ENCODE results near the gene NPEPL1.

NPEPL1 gene

DNA sequence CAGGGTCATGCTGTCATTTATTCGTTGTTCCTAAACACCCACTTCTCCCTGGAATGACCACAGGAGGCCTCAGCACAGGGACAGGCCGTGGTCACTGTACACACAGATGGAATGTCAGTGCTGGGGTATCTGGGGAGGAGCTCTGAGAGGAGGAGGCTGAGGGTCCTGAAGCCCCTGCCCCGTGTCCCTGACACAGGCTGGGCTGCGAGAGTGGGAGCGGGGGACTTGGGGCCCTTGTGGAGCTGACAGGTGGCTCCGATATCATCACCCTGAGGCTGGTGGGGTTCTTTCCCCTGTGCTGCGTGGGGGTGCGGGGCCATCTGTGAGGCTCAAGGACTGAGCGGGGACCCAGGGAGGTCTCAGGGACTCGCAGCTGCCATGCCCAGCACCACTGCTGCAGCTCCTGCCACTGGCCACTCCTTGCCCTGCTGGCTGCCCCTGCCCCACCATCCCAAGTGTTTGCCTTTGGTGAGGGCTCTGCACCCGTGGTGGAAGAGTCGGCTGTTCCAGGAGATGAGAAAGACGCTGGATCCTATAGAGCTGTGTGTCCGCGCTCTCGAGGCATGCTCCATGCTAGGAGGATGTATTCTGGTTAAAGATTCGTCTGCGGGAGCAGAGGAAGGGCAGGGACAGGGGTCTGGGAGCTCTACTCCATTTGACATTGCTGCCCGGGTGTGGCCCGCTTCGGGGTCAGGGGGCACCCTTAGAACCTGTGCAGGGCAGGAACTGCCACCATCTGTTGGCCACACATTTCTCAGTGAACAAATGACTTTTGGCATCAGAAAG is 18.9 kb downstream of the NPEPL1 start:
- TF ChIP-seq EGR1 (IDR thresholded peaks at IDR 0.05) = no peak
- TF ChIP-seq ZBTB7A (IDR thresholded peaks at IDR 0.05; ENCODE audit: low read depth) = no peak
- TF ChIP-seq, protein P1, sequence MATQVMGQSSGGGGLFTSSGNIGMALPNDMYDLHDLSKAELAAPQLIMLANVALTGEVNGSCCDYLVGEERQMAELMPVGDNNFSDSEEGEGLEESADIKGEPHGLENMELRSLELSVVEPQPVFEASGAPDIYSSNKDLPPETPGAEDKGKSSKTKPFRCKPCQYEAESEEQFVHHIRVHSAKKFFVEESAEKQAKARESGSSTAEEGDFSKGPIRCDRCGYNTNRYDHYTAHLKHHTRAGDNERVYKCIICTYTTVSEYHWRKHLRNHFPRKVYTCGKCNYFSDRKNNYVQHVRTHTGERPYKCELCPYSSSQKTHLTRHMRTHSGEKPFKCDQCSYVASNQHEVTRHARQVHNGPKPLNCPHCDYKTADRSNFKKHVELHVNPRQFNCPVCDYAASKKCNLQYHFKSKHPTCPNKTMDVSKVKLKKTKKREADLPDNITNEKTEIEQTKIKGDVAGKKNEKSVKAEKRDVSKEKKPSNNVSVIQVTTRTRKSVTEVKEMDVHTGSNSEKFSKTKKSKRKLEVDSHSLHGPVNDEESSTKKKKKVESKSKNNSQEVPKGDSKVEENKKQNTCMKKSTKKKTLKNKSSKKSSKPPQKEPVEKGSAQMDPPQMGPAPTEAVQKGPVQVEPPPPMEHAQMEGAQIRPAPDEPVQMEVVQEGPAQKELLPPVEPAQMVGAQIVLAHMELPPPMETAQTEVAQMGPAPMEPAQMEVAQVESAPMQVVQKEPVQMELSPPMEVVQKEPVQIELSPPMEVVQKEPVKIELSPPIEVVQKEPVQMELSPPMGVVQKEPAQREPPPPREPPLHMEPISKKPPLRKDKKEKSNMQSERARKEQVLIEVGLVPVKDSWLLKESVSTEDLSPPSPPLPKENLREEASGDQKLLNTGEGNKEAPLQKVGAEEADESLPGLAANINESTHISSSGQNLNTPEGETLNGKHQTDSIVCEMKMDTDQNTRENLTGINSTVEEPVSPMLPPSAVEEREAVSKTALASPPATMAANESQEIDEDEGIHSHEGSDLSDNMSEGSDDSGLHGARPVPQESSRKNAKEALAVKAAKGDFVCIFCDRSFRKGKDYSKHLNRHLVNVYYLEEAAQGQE (IDR thresholded peaks at IDR 0.05; ENCODE audit: low read depth) = no peak
- TF ChIP-seq CEBPB (IDR thresholded peaks at IDR 0.05) = no peak
- TF ChIP-seq EP300 (IDR thresholded peaks at IDR 0.05; ENCODE audit: borderline replicate concordance) = no peak
- no peak for TF ChIP-seq TCF12 (IDR thresholded peaks at IDR 0.05; ENCODE audit: low read depth)
- no peak for TF ChIP-seq CREB1 (IDR thresholded peaks at IDR 0.05; ENCODE audit: low read depth)
- TF ChIP-seq, protein P2, sequence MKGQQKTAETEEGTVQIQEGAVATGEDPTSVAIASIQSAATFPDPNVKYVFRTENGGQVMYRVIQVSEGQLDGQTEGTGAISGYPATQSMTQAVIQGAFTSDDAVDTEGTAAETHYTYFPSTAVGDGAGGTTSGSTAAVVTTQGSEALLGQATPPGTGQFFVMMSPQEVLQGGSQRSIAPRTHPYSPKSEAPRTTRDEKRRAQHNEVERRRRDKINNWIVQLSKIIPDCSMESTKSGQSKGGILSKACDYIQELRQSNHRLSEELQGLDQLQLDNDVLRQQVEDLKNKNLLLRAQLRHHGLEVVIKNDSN (IDR thresholded peaks at IDR 0.05) = no peak
- TF ChIP-seq FOXM1 (IDR thresholded peaks at IDR 0.05; ENCODE audit: borderline replicate concordance, low read depth) = no peak
- TF ChIP-seq TAF1 (IDR thresholded peaks at IDR 0.05; ENCODE audit: low read depth) = no peak
- no peak for TF ChIP-seq NFIC (IDR thresholded peaks at IDR 0.05)
- TF ChIP-seq TEAD4 (IDR thresholded peaks at IDR 0.05) = no peak
- TF ChIP-seq YY1 (IDR thresholded peaks at IDR 0.05; ENCODE audit: low read depth) = no peak
- TF ChIP-seq RAD21 (IDR thresholded peaks at IDR 0.05; ENCODE audit: low read depth) = no peak
- TF ChIP-seq, protein P3, sequence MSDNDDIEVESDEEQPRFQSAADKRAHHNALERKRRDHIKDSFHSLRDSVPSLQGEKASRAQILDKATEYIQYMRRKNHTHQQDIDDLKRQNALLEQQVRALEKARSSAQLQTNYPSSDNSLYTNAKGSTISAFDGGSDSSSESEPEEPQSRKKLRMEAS (IDR thresholded peaks at IDR 0.05) = no peak

DNA sequence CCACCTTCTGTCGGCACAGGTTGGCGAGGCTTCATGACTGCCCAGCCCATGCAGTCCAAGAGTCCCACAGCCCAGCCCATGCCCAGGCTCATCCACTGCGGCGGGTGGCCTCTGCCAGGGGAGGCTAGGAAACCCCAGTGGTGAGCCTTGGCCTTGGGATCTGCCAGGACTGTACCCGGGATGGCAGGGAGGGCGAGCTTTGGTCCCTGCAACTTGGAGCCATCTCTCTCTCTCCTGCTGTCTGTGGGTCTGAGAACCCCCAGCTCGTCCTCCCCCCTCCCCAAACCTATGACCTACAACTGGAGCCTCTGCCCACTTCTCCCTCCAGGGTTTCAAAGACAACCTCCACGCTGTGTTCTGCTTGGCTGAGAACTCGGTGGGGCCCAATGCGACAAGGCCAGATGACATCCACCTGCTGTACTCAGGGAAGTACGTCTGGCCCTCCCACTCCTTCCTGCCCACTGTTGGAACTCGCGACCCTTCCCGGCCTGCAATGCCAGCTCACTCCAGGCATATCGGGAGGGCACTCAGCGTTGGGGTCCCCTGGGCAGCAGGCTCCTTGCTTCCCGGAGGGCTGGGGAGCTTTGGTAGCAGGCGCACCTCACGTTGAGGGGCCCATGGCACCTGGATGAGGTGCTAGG is 19.7 kb downstream of the NPEPL1 start:
- no peak for TF ChIP-seq EGR1 (IDR thresholded peaks at IDR 0.05)
- TF ChIP-seq, protein P1 (IDR thresholded peaks at IDR 0.05; ENCODE audit: low read depth) = no peak

DNA sequence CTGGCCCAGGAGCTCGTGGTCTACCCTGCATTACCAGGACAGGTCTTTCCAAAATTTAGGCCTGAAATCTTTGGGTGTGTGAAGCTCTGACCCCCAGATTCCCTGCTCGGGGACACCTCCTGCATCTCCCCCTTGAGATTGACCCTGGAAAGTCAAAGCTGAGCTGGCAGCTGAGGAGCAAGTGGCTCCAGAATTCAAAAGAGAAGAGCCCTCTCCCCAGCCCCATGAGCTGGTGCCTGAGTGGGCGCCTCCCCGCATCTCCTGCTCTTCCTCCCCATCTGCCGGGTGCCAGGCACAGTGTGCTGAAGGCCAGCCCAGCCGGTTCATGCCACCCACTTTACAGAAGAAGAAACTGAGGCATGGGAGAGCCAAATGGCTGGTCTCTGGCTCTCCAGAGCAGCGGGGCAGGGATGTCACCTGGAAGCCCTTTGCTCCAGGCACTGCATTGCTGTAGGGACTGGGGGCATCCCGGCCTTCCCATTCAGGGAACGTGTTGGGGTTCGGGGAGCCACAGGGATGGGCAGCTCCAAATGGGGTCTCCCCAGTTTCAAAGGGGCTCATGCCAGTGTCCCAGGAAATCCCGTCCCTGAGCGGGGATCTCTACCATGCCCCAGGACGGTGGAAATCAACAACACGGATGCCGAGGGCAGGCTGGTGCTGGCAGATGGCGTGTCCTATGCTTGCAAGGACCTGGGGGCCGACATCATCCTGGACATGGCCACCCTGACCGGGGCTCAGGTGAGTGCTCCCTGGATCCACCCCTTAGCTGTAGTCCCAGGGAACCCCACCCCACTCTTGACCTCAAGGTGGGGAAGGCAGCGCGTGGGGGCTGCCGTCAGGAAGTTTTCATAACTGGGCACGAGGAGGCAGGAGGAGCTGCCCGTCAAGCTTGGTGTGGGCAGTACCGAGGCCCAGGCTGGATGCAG is 20.5 kb downstream of the NPEPL1 start:
- TF ChIP-seq NFIC (IDR thresholded peaks at IDR 0.05) = no peak
- TF ChIP-seq TCF12 (IDR thresholded peaks at IDR 0.05; ENCODE audit: low read depth) = no peak
- TF ChIP-seq CEBPB (IDR thresholded peaks at IDR 0.05) = no peak
- TF ChIP-seq EGR1 (IDR thresholded peaks at IDR 0.05) = no peak
- TF ChIP-seq TAF1 (IDR thresholded peaks at IDR 0.05; ENCODE audit: low read depth) = no peak
- TF ChIP-seq, protein P3 (IDR thresholded peaks at IDR 0.05) = no peak
- no peak for TF ChIP-seq RAD21 (IDR thresholded peaks at IDR 0.05; ENCODE audit: low read depth)
- TF ChIP-seq, protein P2 (IDR thresholded peaks at IDR 0.05) = no peak
- TF ChIP-seq, protein P1 (IDR thresholded peaks at IDR 0.05; ENCODE audit: low read depth) = no peak
- TF ChIP-seq FOXM1 (IDR thresholded peaks at IDR 0.05; ENCODE audit: borderline replicate concordance, low read depth) = no peak
- no peak for TF ChIP-seq YY1 (IDR thresholded peaks at IDR 0.05; ENCODE audit: low read depth)
- TF ChIP-seq CREB1 (IDR thresholded peaks at IDR 0.05; ENCODE audit: low read depth) = no peak
- TF ChIP-seq EP300 (IDR thresholded peaks at IDR 0.05; ENCODE audit: borderline replicate concordance) = no peak
- no peak for TF ChIP-seq TEAD4 (IDR thresholded peaks at IDR 0.05)
- no peak for TF ChIP-seq ZBTB7A (IDR thresholded peaks at IDR 0.05; ENCODE audit: low read depth)
